NCI-H748 (cell line): ENCODE data around the gene GTF2F1.
"Not testable (repeated sequence)": the region's sequence is repeated elsewhere in the genome, so short reads cannot be mapped to it uniquely, and the experiment has no call there.

Experiments
- DNase-seq: peaks from one replicate; lab custom pipeline; 2025; ENCODE audit not compliant: unreplicated experiment; lab: John Stamatoyannopoulos, UW

Gene GTF2F1

GRCh38 chr19:6359568-6360341 lies 33.2 kb downstream of the GTF2F1 start:
- no peak for DNase-seq

GRCh38 chr19:6358003-6358402 lies 35.0 kb downstream of the GTF2F1 start:
- DNase-seq = no peak

- DNase-seq = no peak
Measured at GRCh38 chr19:6357174-6357573, 35.8 kb downstream of the GTF2F1 start.

GRCh38 chr19:6355321-6356040 lies 37.5 kb downstream of the GTF2F1 start:
- not testable (repeated sequence) for DNase-seq

GRCh38 chr19:6354098-6354674 lies 38.8 kb downstream of the GTF2F1 start:
- no peak for DNase-seq

GRCh38 chr19:6352381-6353165 lies 40.4 kb downstream of the GTF2F1 start:
- DNase-seq = no peak

GRCh38 chr19:6350688-6351087 lies 42.3 kb downstream of the GTF2F1 start:
- no peak for DNase-seq

- DNase-seq = not testable (repeated sequence)
Measured at GRCh38 chr19:6349271-6349670, 43.7 kb downstream of the GTF2F1 start.

GRCh38 chr19:6343462-6343861 lies 49.5 kb downstream of the GTF2F1 start:
- no peak for DNase-seq

- no peak for DNase-seq
Measured at GRCh38 chr19:6340493-6341201, 52.3 kb downstream of the GTF2F1 start.

GRCh38 chr19:6334490-6335285 lies 58.3 kb downstream of the GTF2F1 start:
- DNase-seq = no peak

- no peak for DNase-seq
Measured at GRCh38 chr19:6333439-6333838, 59.5 kb downstream of the GTF2F1 start, which contains the start of gene ACER1. Gene ACER1, minus strand, starts transcription at chr19:6333612. Its CDS starts 61 bp downstream, at chr19:6333551.
